Measurements from ENCODE around the gene PPP1R13L.
"Not testable (repeated sequence)": the region's sequence is repeated elsewhere in the genome, so short reads cannot be mapped to it uniquely, and the experiment has no call there.

Gene PPP1R13L

GRCh38 chr19:45442408-45442777, 37.5 kb upstream of the PPP1R13L start:
- peak overlapping the region; percentile 100 for H3K27ac ChIP-seq
- ChIA-PET POLR2A (ENCODE audit: low non-redundant PET) (no interaction called here), CTCF (interaction anchor here (1.0 kb wide), 1 partner anchor 36 kb away, joined by 6 read pairs; no protein-coding TSS in a partner anchor)
- TF ChIP-seq CTCF (conservative IDR thresholded peaks at IDR 0.05; ENCODE audit: low read depth), result no peak
- DNase-seq (ENCODE audit: low spot score), result no peak

- CTCF ChIA-PET, result interaction anchor here (0.7 to 4.4 kb wide), 3 partner anchors 11 to 44 kb away, joined by 3 to 115 read pairs (median 29); no protein-coding TSS in a partner anchor
- POLR2A ChIA-PET (ENCODE audit: low non-redundant PET), result interaction anchor here (0.8 to 1.2 kb wide), 2 partner anchors 26 to 29 kb away, joined by 4 to 5 read pairs; no protein-coding TSS in a partner anchor
- TF ChIP-seq CTCF (conservative IDR thresholded peaks at IDR 0.05; ENCODE audit: low read depth), result no peak
- H3K27ac ChIP-seq, result peak overlapping the region; percentile 100
- DNase-seq (ENCODE audit: low spot score), result no peak
Observed at GRCh38 chr19:45440873-45441654, 36.2 kb upstream of the PPP1R13L start.

DNA sequence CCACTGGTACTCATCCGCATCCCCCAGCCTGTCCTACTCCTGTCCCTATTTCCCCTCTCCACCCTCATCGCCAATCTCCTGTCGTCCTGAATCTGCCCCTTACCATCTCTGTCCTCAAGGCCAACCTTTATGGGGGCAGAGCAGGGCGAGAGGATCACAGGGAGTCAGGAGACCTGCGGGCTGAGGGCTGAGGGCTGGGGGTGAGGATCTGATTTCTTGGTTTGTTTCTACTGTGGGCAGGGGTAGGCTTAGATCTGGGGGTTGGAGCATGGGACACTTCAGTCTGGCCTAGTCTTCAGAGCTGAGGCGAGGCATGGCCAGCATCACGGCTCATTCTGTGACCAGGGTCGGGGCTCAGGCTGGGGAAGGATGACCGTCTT, 35.4 kb upstream of the PPP1R13L start:
- no peak for DNase-seq (ENCODE audit: low spot score)
- CTCF ChIA-PET, result interaction anchor here (0.6 to 4.4 kb wide), 13 partner anchors 9 to 202 kb away, joined by 3 to 115 read pairs (median 9); partner anchors contain the start of gene FOSB
- peak overlapping the region; percentile 100 for H3K27ac ChIP-seq
- no peak for TF ChIP-seq CTCF (conservative IDR thresholded peaks at IDR 0.05; ENCODE audit: low read depth)
- POLR2A ChIA-PET (ENCODE audit: low non-redundant PET), result interaction anchor here (1.0 to 1.3 kb wide), 4 partner anchors 28 to 38 kb away, joined by 5 to 14 read pairs (median 6); partner anchors contain the start of gene FOSB

DNA sequence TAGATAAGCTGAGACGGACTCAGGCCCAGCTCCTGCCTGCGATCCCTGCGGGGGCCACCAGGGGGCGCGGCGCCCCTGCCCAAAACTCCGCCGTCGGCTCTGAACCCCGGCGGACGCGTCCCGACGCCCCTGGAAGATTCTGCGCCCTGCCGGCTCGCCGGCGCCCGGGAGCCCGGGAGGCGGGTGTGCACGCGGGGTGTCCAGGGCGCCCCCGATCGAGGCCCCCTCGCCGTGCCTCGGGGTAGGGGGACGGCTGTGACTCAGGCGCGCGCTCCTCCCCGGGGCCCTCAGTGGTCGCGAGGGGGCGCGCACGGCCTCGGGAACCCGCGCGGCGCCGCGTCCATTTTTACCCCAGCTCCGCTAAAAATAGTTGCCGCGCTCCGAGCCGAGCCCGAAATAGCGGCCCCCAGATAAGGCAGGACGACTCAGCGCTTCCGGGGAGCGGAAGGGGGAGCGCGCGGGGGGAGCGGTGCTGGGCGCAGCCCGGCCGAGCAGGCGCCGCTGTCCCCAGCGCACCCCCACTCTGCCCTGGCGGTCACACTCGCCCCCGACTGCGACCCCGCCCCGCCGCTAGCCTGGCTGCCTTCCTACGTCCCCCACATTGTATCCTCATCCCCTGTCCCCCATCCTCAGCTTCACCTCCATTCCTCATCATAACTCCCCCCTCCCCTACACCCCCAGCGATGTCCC, 34.8 kb upstream of the PPP1R13L start:
- DNase-seq (ENCODE audit: low spot score), result peak; percentile 64
- H3K27ac ChIP-seq, result peak overlapping the region; percentile 100
- ChIA-PET POLR2A (ENCODE audit: low non-redundant PET) (interaction anchor here (1.0 to 1.3 kb wide), 3 partner anchors 29 to 39 kb away, joined by 5 to 14 read pairs (median 7); partner anchors contain the start of gene FOSB), CTCF (interaction anchor here (0.6 to 4.4 kb wide), 25 partner anchors 9 to 1194 kb away, joined by 3 to 115 read pairs (median 6); partner anchors contain the start of genes FOSB and PPP1R13L)
- peak; percentile 97 for TF ChIP-seq CTCF (conservative IDR thresholded peaks at IDR 0.05; ENCODE audit: low read depth)

- ChIA-PET CTCF (interaction anchor here (0.6 to 4.4 kb wide), 22 partner anchors 8 to 1194 kb away, joined by 3 to 115 read pairs (median 6); partner anchors contain the start of genes FOSB and PPP1R13L), POLR2A (ENCODE audit: low non-redundant PET) (interaction anchor here (1.0 to 1.3 kb wide), 3 partner anchors 29 to 40 kb away, joined by 5 to 14 read pairs (median 7); partner anchors contain the start of gene FOSB)
- no peak for DNase-seq (ENCODE audit: low spot score)
- peak overlapping the region; percentile 100 for H3K27ac ChIP-seq
- TF ChIP-seq CTCF (conservative IDR thresholded peaks at IDR 0.05; ENCODE audit: low read depth), result no peak
Observed at GRCh38 chr19:45439190-45439568, 34.3 kb upstream of the PPP1R13L start.

GRCh38 chr19:45437328-45437727, 32.5 kb upstream of the PPP1R13L start:
- ChIA-PET POLR2A (ENCODE audit: low non-redundant PET) (no interaction called here), CTCF (interaction anchor here (0.9 to 4.4 kb wide), 2 partner anchors 40 to 48 kb away, joined by 12 to 115 read pairs; no protein-coding TSS in a partner anchor)
- TF ChIP-seq CTCF (conservative IDR thresholded peaks at IDR 0.05; ENCODE audit: low read depth), result no peak
- no peak for DNase-seq (ENCODE audit: low spot score)
- no peak overlapping the region for H3K27ac ChIP-seq

GRCh38 chr19:45432543-45432942, 27.7 kb upstream of the PPP1R13L start:
- DNase-seq (ENCODE audit: low spot score); POLR2A ChIA-PET (ENCODE audit: low non-redundant PET); H3K27ac ChIP-seq; CTCF ChIA-PET: not testable (repeated sequence)

GRCh38 chr19:45431008-45431407, 26.1 kb upstream of the PPP1R13L start:
- CTCF ChIA-PET, result interaction anchor here (0.6 to 2.3 kb wide), 4 partner anchors 8 to 260 kb away, joined by 3 to 9 read pairs (median 6); no protein-coding TSS in a partner anchor
- POLR2A ChIA-PET (ENCODE audit: low non-redundant PET); DNase-seq (ENCODE audit: low spot score): not testable (repeated sequence)
- peak overlapping the region; percentile 100 for H3K27ac ChIP-seq

DNA sequence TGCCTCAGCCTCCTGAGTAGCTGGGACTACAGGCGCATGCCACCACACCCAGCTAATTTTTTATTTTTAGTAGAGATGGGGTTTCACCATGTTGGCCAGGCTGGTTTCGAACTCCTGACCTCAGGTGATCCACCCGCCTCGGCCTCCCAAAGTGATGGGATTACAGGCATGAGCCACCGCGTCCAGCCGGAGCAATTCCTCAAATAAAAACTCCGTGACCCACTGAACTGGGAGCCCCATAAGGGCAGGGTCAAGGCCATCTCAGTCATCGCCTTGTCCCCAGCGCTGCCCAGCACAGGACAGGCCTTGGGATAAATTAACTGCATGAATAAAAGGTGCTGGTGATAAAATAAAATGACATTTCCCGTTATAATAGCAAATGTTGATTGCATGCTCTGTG, 25.0 kb upstream of the PPP1R13L start:
- POLR2A ChIA-PET (ENCODE audit: low non-redundant PET); DNase-seq (ENCODE audit: low spot score): not testable (repeated sequence)
- CTCF ChIA-PET, result interaction anchor here (2.2 to 2.3 kb wide), 2 partner anchors 10 to 49 kb away, joined by 9 read pairs; no protein-coding TSS in a partner anchor
- peak overlapping the region; percentile 100 for H3K27ac ChIP-seq
